Hematopoietic multipotent progenitor cell treated with erythropoietin and hydrocortisone succinate and interleukin-3 and kit ligand, for 4 days (in vitro differentiated cells): ENCODE data around the gene REELD1.

Experiments used
- DNase-seq: peaks from one replicate; pipeline ENCODE4 v3.0.0-alpha.2; 2015

The REELD1 gene

GRCh38 chr4:146271466-146271865 is 57.1 kb downstream of the REELD1 start:
- no peak for DNase-seq

- DNase-seq = no peak
These were observed 59.0 kb downstream of the REELD1 start for GRCh38 chr4:146273204-146273901.

GRCh38 chr4:146274774-146275173 is 60.4 kb downstream of the REELD1 start:
- DNase-seq = no peak

- DNase-seq = peak; percentile 41
These were observed 61.0 kb downstream of the REELD1 start for GRCh38 chr4:146275370-146275769.

GRCh38 chr4:146278986-146279385 is 64.6 kb downstream of the REELD1 start:
- DNase-seq = no peak
